ENCODE data around the gene JPH3. TPM values are rescaled to one million over a fixed set of nuclear protein-coding genes. Genes with fewer than 3 reads are reported as not detected.

JPH3 gene
- total and polyA plus RNA-seq, 3 experiments from 2014 or later: not detected

- DNase-seq: no peak
- H3K27ac ChIP-seq (ENCODE audit: low read depth, low read length): no peak overlapping the region
- peaks cover 0 to 3% (median 2%) of the 10 kb centered on the region in 3 donors for H3K4me1 Mint-ChIP-seq
- CTCF ChIA-PET: no interaction called here
- H3K9me3 ChIP-seq (ENCODE audit: low read length): no peaks in the 10 kb centered on the region
- H3K27ac Mint-ChIP-seq: peak overlapping the region in 2 of 8 donors; percentile 11 to 33
- H3K9me3 Mint-ChIP-seq: no peaks in the 10 kb centered on the region
- H3K27me3 Mint-ChIP-seq: no peaks in the 10 kb centered on the region
- no peaks in the 10 kb centered on the region for H3K4me1 ChIP-seq (ENCODE audit: insufficient read depth, low read length)
- H3K4me3 Mint-ChIP-seq: no peak overlapping the region
- POLR2A ChIA-PET: no interaction called here
- peaks cover 0 to 21% (median 0%) of the 10 kb centered on the region in 3 donors for H3K36me3 Mint-ChIP-seq
- H3K4me3 ChIP-seq (ENCODE audit: low read length): no peak overlapping the region
- H3K27me3 ChIP-seq (ENCODE audit: insufficient read depth, low read length, poor library complexity, severe bottlenecking): no peaks in the 10 kb centered on the region
- H3K36me3 ChIP-seq (ENCODE audit: insufficient read depth, low read length): no peaks in the 10 kb centered on the region
Observed at GRCh38 chr16:87691686-87692079, 89.4 kb downstream of the JPH3 start.

GRCh38 chr16:87692176-87692575 is 89.9 kb downstream of the JPH3 start:
- ChIA-PET POLR2A (no interaction called here), CTCF (no interaction called here)
- no peak overlapping the region for H3K4me3 ChIP-seq (ENCODE audit: low read length)
- no peak for DNase-seq
- Mint-ChIP-seq H3K27me3 (no peaks in the 10 kb centered on the region), H3K4me1 (peaks cover 0 to 3% (median 2%) of the 10 kb centered on the region in 3 donors), H3K4me3 (no peak overlapping the region), H3K36me3 (peaks cover 0 to 21% (median 0%) of the 10 kb centered on the region in 3 donors), H3K27ac (no peak overlapping the region), H3K9me3 (no peaks in the 10 kb centered on the region)
- no peaks in the 10 kb centered on the region for H3K4me1 ChIP-seq (ENCODE audit: insufficient read depth, low read length)
- H3K27ac ChIP-seq (ENCODE audit: low read depth, low read length): no peak overlapping the region
- no peaks in the 10 kb centered on the region for H3K9me3 ChIP-seq (ENCODE audit: low read length)
- H3K36me3 ChIP-seq (ENCODE audit: insufficient read depth, low read length): no peaks in the 10 kb centered on the region
- H3K27me3 ChIP-seq (ENCODE audit: insufficient read depth, low read length, poor library complexity, severe bottlenecking): no peaks in the 10 kb centered on the region

- Histone ChIP-seq H3K27ac (ENCODE audit: low read depth, low read length) (no peak overlapping the region), H3K36me3 (ENCODE audit: insufficient read depth, low read length) (no peaks in the 10 kb centered on the region), H3K27me3 (ENCODE audit: insufficient read depth, low read length, poor library complexity, severe bottlenecking) (no peaks in the 10 kb centered on the region), H3K9me3 (ENCODE audit: low read length) (no peaks in the 10 kb centered on the region), H3K4me3 (ENCODE audit: low read length) (no peak overlapping the region), H3K4me1 (ENCODE audit: insufficient read depth, low read length) (no peaks in the 10 kb centered on the region)
- Mint-ChIP-seq H3K36me3 (peaks cover 0 to 22% (median 2%) of the 10 kb centered on the region in 3 donors), H3K9me3 (no peaks in the 10 kb centered on the region), H3K27ac (peak overlapping the region in 1 of 8 donors; percentile 85), H3K4me3 (no peak overlapping the region), H3K4me1 (peaks cover 2 to 8% (median 4%) of the 10 kb centered on the region in 3 donors), H3K27me3 (no peaks in the 10 kb centered on the region)
- DNase-seq: no peak
- ChIA-PET POLR2A (no interaction called here), CTCF (no interaction called here)
Observed at GRCh38 chr16:87692756-87693155, 90.4 kb downstream of the JPH3 start.

- no peak for DNase-seq
- no peaks in the 10 kb centered on the region for H3K9me3 Mint-ChIP-seq
- H3K9me3 ChIP-seq (ENCODE audit: low read length): no peaks in the 10 kb centered on the region
- no peak overlapping the region for H3K27ac Mint-ChIP-seq
- H3K4me1 Mint-ChIP-seq: peaks cover 11 to 18% (median 13%) of the 10 kb centered on the region in 3 donors
- H3K27me3 ChIP-seq (ENCODE audit: insufficient read depth, low read length, poor library complexity, severe bottlenecking): no peaks in the 10 kb centered on the region
- H3K4me1 ChIP-seq (ENCODE audit: insufficient read depth, low read length): peaks cover 9% of the 10 kb centered on the region
- H3K4me3 Mint-ChIP-seq: no peak overlapping the region
- no peak overlapping the region for H3K27ac ChIP-seq (ENCODE audit: low read depth, low read length)
- POLR2A ChIA-PET: no interaction called here
- H3K4me3 ChIP-seq (ENCODE audit: low read length): no peak overlapping the region
- H3K27me3 Mint-ChIP-seq: no peaks in the 10 kb centered on the region
- CTCF ChIA-PET: interaction anchor here (1.1 kb wide), 1 partner anchor 85 kb away, joined by 4 read pairs; no protein-coding TSS in a partner anchor
- H3K36me3 Mint-ChIP-seq: peaks cover 0 to 25% (median 2%) of the 10 kb centered on the region in 3 donors
- no peaks in the 10 kb centered on the region for H3K36me3 ChIP-seq (ENCODE audit: insufficient read depth, low read length)
Observed at GRCh38 chr16:87693827-87694226, 91.5 kb downstream of the JPH3 start.

GRCh38 chr16:87694441-87695125 is 92.3 kb downstream of the JPH3 start:
- POLR2A ChIA-PET: no interaction called here
- Histone ChIP-seq H3K4me3 (ENCODE audit: low read length) (no peak overlapping the region), H3K9me3 (ENCODE audit: low read length) (no peaks in the 10 kb centered on the region), H3K27me3 (ENCODE audit: insufficient read depth, low read length, poor library complexity, severe bottlenecking) (no peaks in the 10 kb centered on the region), H3K27ac (ENCODE audit: low read depth, low read length) (no peak overlapping the region), H3K36me3 (ENCODE audit: insufficient read depth, low read length) (no peaks in the 10 kb centered on the region), H3K4me1 (ENCODE audit: insufficient read depth, low read length) (peaks cover 12% of the 10 kb centered on the region)
- H3K27ac Mint-ChIP-seq: peak overlapping the region in 4 of 8 donors; percentile 52 to 96 (median 69)
- no peaks in the 10 kb centered on the region for H3K27me3 Mint-ChIP-seq
- CTCF ChIA-PET: interaction anchor here (1.1 kb wide), 1 partner anchor 85 kb away, joined by 4 read pairs; no protein-coding TSS in a partner anchor
- H3K9me3 Mint-ChIP-seq: no peaks in the 10 kb centered on the region
- peaks cover 16 to 24% (median 19%) of the 10 kb centered on the region in 3 donors for H3K4me1 Mint-ChIP-seq
- DNase-seq: no peak
- H3K4me3 Mint-ChIP-seq: no peak overlapping the region
- H3K36me3 Mint-ChIP-seq: peaks cover 0 to 26% (median 2%) of the 10 kb centered on the region in 3 donors

- no peak overlapping the region for H3K4me3 ChIP-seq (ENCODE audit: low read length)
- Mint-ChIP-seq H3K4me3 (no peak overlapping the region), H3K27me3 (no peaks in the 10 kb centered on the region), H3K9me3 (no peaks in the 10 kb centered on the region), H3K27ac (no peak overlapping the region), H3K36me3 (peaks cover 0 to 32% (median 2%) of the 10 kb centered on the region in 3 donors), H3K4me1 (peaks cover 21 to 31% (median 23%) of the 10 kb centered on the region in 3 donors)
- CTCF ChIA-PET: no interaction called here
- H3K36me3 ChIP-seq (ENCODE audit: insufficient read depth, low read length): no peaks in the 10 kb centered on the region
- no peak overlapping the region for H3K27ac ChIP-seq (ENCODE audit: low read depth, low read length)
- H3K27me3 ChIP-seq (ENCODE audit: insufficient read depth, low read length, poor library complexity, severe bottlenecking): no peaks in the 10 kb centered on the region
- DNase-seq: no peak
- POLR2A ChIA-PET: no interaction called here
- peaks cover 12% of the 10 kb centered on the region for H3K4me1 ChIP-seq (ENCODE audit: insufficient read depth, low read length)
- H3K9me3 ChIP-seq (ENCODE audit: low read length): no peaks in the 10 kb centered on the region
Observed at GRCh38 chr16:87695534-87695933, 93.2 kb downstream of the JPH3 start.

- Mint-ChIP-seq H3K36me3 (peaks cover 0 to 35% (median 2%) of the 10 kb centered on the region in 3 donors), H3K27ac (peak overlapping the region in 2 of 8 donors; percentile 8 to 59), H3K27me3 (no peaks in the 10 kb centered on the region), H3K4me3 (no peak overlapping the region), H3K4me1 (peaks cover 21 to 36% (median 23%) of the 10 kb centered on the region in 3 donors), H3K9me3 (no peaks in the 10 kb centered on the region)
- H3K36me3 ChIP-seq (ENCODE audit: insufficient read depth, low read length): no peaks in the 10 kb centered on the region
- H3K27me3 ChIP-seq (ENCODE audit: insufficient read depth, low read length, poor library complexity, severe bottlenecking): no peaks in the 10 kb centered on the region
- H3K4me1 ChIP-seq (ENCODE audit: insufficient read depth, low read length): peaks cover 21% of the 10 kb centered on the region
- H3K4me3 ChIP-seq (ENCODE audit: low read length): no peak overlapping the region
- no peak overlapping the region for H3K27ac ChIP-seq (ENCODE audit: low read depth, low read length)
- CTCF ChIA-PET: no interaction called here
- no peaks in the 10 kb centered on the region for H3K9me3 ChIP-seq (ENCODE audit: low read length)
- POLR2A ChIA-PET: no interaction called here
- DNase-seq: no peak
Observed at GRCh38 chr16:87696726-87697125, 94.4 kb downstream of the JPH3 start.

GRCh38 chr16:87697256-87697655 is 94.9 kb downstream of the JPH3 start:
- Histone ChIP-seq H3K9me3 (ENCODE audit: low read length) (no peaks in the 10 kb centered on the region), H3K36me3 (ENCODE audit: insufficient read depth, low read length) (no peaks in the 10 kb centered on the region), H3K4me1 (ENCODE audit: insufficient read depth, low read length) (peaks cover 27% of the 10 kb centered on the region), H3K4me3 (ENCODE audit: low read length) (no peak overlapping the region), H3K27me3 (ENCODE audit: insufficient read depth, low read length, poor library complexity, severe bottlenecking) (no peaks in the 10 kb centered on the region), H3K27ac (ENCODE audit: low read depth, low read length) (no peak overlapping the region)
- CTCF ChIA-PET: no interaction called here
- POLR2A ChIA-PET: no interaction called here
- Mint-ChIP-seq H3K27ac (peak overlapping the region in 4 of 8 donors; percentile 19 to 73 (median 46)), H3K9me3 (no peaks in the 10 kb centered on the region), H3K27me3 (no peaks in the 10 kb centered on the region), H3K4me3 (peak overlapping the region in 1 of 7 donors; percentile 16), H3K4me1 (peaks cover 24 to 42% (median 25%) of the 10 kb centered on the region in 3 donors), H3K36me3 (peaks cover 0 to 38% (median 2%) of the 10 kb centered on the region in 3 donors)
- no peak for DNase-seq
